PC-3 (cell line): ENCODE data around the gene NKIRAS1. TPM values are rescaled to one million over a fixed set of nuclear protein-coding genes. Genes with fewer than 3 reads are reported as not detected.

Experiments
- ATAC-seq: fragments of 200-7000 bp; cut with Tn5 transposase; 2 replicates; pipeline ENCODE4 v1.9.1; 2020; ENCODE audit warnings: mild to moderate bottlenecking, moderate library complexity
- BruUV-seq: library from RNA; stranded (reverse); fragments of 400-500 nt; replicated peaks from 2 replicates; lab custom pipeline; 2021; lab: Mats Ljungman, UMichigan
- CTCF ChIA-PET: fragments of 300-600 bp; sonication (Branson Sonifier 250); formaldehyde crosslinking; loops from one replicate; lab custom pipeline; 2022; ENCODE audit warnings: antibody characterized with exemption; lab: Charles Lee
- POLR2A ChIA-PET: fragments of 300-600 bp; sonication (Branson Sonifier 250); formaldehyde crosslinking; loops from one replicate; lab custom pipeline; 2022; ENCODE audit warnings: antibody characterized with exemption; ENCODE audit not compliant: unreplicated experiment; lab: Charles Lee
- DNase-seq: peaks from one replicate; pipeline ENCODE4 v3.0.0-alpha.2; 2015
- H2AFZ ChIP-seq: fragments of 300-600 bp; sonication (generic); 2 replicates; pipeline ENCODE4 v1.6.0; 2016; ENCODE audit warnings: antibody characterized with exemption, low read length
- H3F3A ChIP-seq: fragments of 300-600 bp; sonication (generic); one replicate; pipeline ENCODE4 v1.6.0; 2017; ENCODE audit warnings: antibody characterized with exemption, low read length, control low read depth, mild to moderate bottlenecking; ENCODE audit not compliant: unreplicated experiment
- H3K27ac ChIP-seq: fragments of 300-600 bp; sonication (generic); 2 replicates; pipeline ENCODE4 v1.5.1; 2016; ENCODE audit warnings: mild to moderate bottlenecking, low read length
- H3K27me3 ChIP-seq: fragments of 300-600 bp; sonication (generic); 2 replicates; pipeline ENCODE4 v1.6.1; 2016; ENCODE audit warnings: low read length, mixed read lengths
- H3K36me3 ChIP-seq: fragments of 300-600 bp; sonication (generic); 2 replicates; pipeline ENCODE4 v1.6.1; 2016; ENCODE audit warnings: low read depth, mixed run types, low read length, mixed read lengths
- H3K4me1 ChIP-seq: fragments of 300-600 bp; sonication (generic); 2 replicates; pipeline ENCODE4 v1.5.1; 2016; ENCODE audit warnings: low read length; ENCODE audit not compliant: insufficient read depth
- H3K4me2 ChIP-seq: fragments of 300-600 bp; sonication (generic); 2 replicates; pipeline ENCODE4 v1.6.0; 2016; ENCODE audit warnings: low read length
- H3K4me3 ChIP-seq: fragments of 300-600 bp; sonication (generic); 2 replicates; pipeline ENCODE4 v1.5.1; 2016; ENCODE audit warnings: mild to moderate bottlenecking, low read length, mixed read lengths
- H3K79me2 ChIP-seq: fragments of 300-600 bp; sonication (generic); 2 replicates; pipeline ENCODE4 v1.6.1; 2017; ENCODE audit warnings: low read length, mixed read lengths
- H3K9ac ChIP-seq: fragments of 300-600 bp; sonication (generic); 2 replicates; pipeline ENCODE4 v1.6.0; 2016; ENCODE audit warnings: mild to moderate bottlenecking, low read length
- H3K9me2 ChIP-seq: fragments of 300-600 bp; sonication (generic); replicated peaks from 2 replicates; pipeline ENCODE4 v1.6.1; 2016; ENCODE audit warnings: mixed run types, low read length, mixed read lengths
- H3K9me3 ChIP-seq: fragments of 300-600 bp; sonication (generic); 2 replicates; pipeline ENCODE4 v1.6.1; 2016; ENCODE audit warnings: low read length, mixed read lengths
- H4K20me1 ChIP-seq: fragments of 300-600 bp; sonication (generic); 2 replicates; pipeline ENCODE4 v1.6.1; 2016; ENCODE audit warnings: low read length, mixed read lengths
- EZH2 ChIP-seq: fragments of 300-600 bp; sonication (generic); IDR thresholded peaks from one replicate; pipeline ENCODE4 v1.6.1; 2017; ENCODE audit warnings: antibody characterized with exemption, mild to moderate bottlenecking, low read length; ENCODE audit not compliant: unreplicated experiment
- EZH2phosphoT487 ChIP-seq: fragments of 300-600 bp; sonication (generic); IDR thresholded peaks from 2 replicates; pipeline ENCODE4 v1.6.1; 2018; ENCODE audit warnings: mild to moderate bottlenecking, antibody characterized with exemption, low read length, borderline replicate concordance
- intact Hi-C: fragments of 100-400 bp; cut with micrococcal nuclease; formaldehyde crosslinking; loops from 2 replicates; pipeline ENCODE4 v1.9.0; 2023
- total RNA-seq: library from RNA; depleted of rRNA; stranded (reverse); fragments of >200 nt; gene quantifications from 2 replicates; pipeline ENCODE4 v1.2.3, GENCODE V29; 2014
- TF ChIP-seq, protein P1 (sequence below): fragments of 300-600 bp; sonication (generic); conservative IDR thresholded peaks from 2 replicates; pipeline ENCODE4 v1.5.1; 2017; ENCODE audit warnings: antibody characterized with exemption, low read depth, mild to moderate bottlenecking, low read length

The NKIRAS1 gene
- total RNA-seq, 1 experiment from 2014 or later = 14.9 TPM

GRCh38 chr3:23877329-23877980 lies 39.3 kb downstream of the NKIRAS1 start:
- Histone ChIP-seq H3K9me3 (no peaks in the 10 kb centered on the region), H3K9me2 (no peaks in the 10 kb centered on the region), H3K9ac (no peak overlapping the region), H3F3A (no peaks in the 10 kb centered on the region), H3K27me3 (no peaks in the 10 kb centered on the region), H2AFZ (no peak overlapping the region), H3K79me2 (peaks cover 68% of the 10 kb centered on the region), H4K20me1 (peaks cover 35% of the 10 kb centered on the region), H3K36me3 (peaks cover 5% of the 10 kb centered on the region; the same call in 1 of the 2 replicates), H3K27ac (no peak overlapping the region), H3K4me3 (no peak overlapping the region), H3K4me2 (peak overlapping the region; percentile 13), H3K4me1 (peaks cover 27% of the 10 kb centered on the region)
- TF ChIP-seq EZH2 = no peak
- ChIA-PET POLR2A (interaction anchor here (0.6 kb wide), 3 partner anchors 20 to 342 kb away, joined by 3 to 5 read pairs (median 3); no protein-coding TSS in a partner anchor), CTCF (interaction anchor here (0.6 kb wide), 1 partner anchor 1054 kb away, joined by 3 read pairs; no protein-coding TSS in a partner anchor)
- peak; percentile 73 for DNase-seq
- no TSS peak for BruUV-seq
- intact Hi-C loops = no loop called here
- ATAC-seq = peak; percentile 39

DNA sequence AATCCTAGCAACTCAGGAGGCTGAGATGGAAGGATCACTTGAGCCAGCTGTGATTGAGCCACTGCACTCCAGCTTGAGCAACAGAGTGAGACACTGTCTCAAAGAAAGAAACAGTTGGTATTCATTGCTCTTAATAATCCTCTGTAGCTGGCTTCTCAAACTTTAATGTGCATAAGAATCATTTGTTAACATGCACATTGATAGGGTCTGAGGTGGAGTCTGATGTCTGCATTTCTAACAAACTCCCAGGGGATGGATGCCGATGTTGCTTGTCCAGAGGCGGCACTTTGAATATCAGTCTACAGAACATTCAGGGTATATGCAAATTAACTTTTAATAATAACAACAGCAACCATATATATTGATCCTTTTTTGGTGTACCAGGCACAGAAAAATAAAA lies 39.9 kb downstream of the NKIRAS1 start:
- ATAC-seq (no peak), DNase-seq (no peak)
- BruUV-seq = no TSS peak
- peak overlapping the region; percentile 13 for H3K4me2 ChIP-seq
- H3K27me3 ChIP-seq = no peaks in the 10 kb centered on the region
- CTCF ChIA-PET = interaction anchor here (0.6 kb wide), 1 partner anchor 1053 kb away, joined by 3 read pairs; no protein-coding TSS in a partner anchor
- H3K27ac ChIP-seq = no peak overlapping the region
- no peaks in the 10 kb centered on the region for H3K36me3 ChIP-seq
- TF ChIP-seq EZH2phosphoT487 (no peak), EZH2 (no peak)
- TF ChIP-seq, protein P1, sequence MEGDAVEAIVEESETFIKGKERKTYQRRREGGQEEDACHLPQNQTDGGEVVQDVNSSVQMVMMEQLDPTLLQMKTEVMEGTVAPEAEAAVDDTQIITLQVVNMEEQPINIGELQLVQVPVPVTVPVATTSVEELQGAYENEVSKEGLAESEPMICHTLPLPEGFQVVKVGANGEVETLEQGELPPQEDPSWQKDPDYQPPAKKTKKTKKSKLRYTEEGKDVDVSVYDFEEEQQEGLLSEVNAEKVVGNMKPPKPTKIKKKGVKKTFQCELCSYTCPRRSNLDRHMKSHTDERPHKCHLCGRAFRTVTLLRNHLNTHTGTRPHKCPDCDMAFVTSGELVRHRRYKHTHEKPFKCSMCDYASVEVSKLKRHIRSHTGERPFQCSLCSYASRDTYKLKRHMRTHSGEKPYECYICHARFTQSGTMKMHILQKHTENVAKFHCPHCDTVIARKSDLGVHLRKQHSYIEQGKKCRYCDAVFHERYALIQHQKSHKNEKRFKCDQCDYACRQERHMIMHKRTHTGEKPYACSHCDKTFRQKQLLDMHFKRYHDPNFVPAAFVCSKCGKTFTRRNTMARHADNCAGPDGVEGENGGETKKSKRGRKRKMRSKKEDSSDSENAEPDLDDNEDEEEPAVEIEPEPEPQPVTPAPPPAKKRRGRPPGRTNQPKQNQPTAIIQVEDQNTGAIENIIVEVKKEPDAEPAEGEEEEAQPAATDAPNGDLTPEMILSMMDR = no peak
- POLR2A ChIA-PET = interaction anchor here (0.6 kb wide), 2 partner anchors 21 to 343 kb away, joined by 3 to 5 read pairs; no protein-coding TSS in a partner anchor
- intact Hi-C loops = no loop called here
- no peaks in the 10 kb centered on the region for H3F3A ChIP-seq
- peaks cover 27% of the 10 kb centered on the region for H3K4me1 ChIP-seq
- no peaks in the 10 kb centered on the region for H3K9me2 ChIP-seq
- no peaks in the 10 kb centered on the region for H3K9me3 ChIP-seq
- no peak overlapping the region for H3K4me3 ChIP-seq
- H3K79me2 ChIP-seq = peaks cover 68% of the 10 kb centered on the region
- peaks cover 35% of the 10 kb centered on the region for H4K20me1 ChIP-seq
- no peak overlapping the region for H2AFZ ChIP-seq
- no peak overlapping the region for H3K9ac ChIP-seq

- Histone ChIP-seq H3K79me2 (peaks cover 64% of the 10 kb centered on the region), H3K9me3 (no peaks in the 10 kb centered on the region), H3F3A (no peaks in the 10 kb centered on the region), H3K27me3 (no peaks in the 10 kb centered on the region), H3K9ac (no peak overlapping the region), H3K4me2 (no peak overlapping the region), H3K4me3 (no peak overlapping the region), H3K9me2 (no peaks in the 10 kb centered on the region), H2AFZ (no peak overlapping the region), H3K27ac (no peak overlapping the region), H3K4me1 (peaks cover 19% of the 10 kb centered on the region), H3K36me3 (no peaks in the 10 kb centered on the region), H4K20me1 (peaks cover 35% of the 10 kb centered on the region)
- BruUV-seq = no TSS peak
- intact Hi-C loops = no loop called here
- no peak for DNase-seq
- no peak for TF ChIP-seq EZH2
- TF ChIP-seq EZH2phosphoT487 = no peak
- no peak; the same call in 1 of the 2 replicates for ATAC-seq
- ChIA-PET CTCF (no interaction called here), POLR2A (no interaction called here)
Measured at GRCh38 chr3:23875113-23875725, 41.6 kb downstream of the NKIRAS1 start.
